ENCODE data around the gene DIS3L2. TPM values are rescaled to one million over a fixed set of nuclear protein-coding genes. Genes with fewer than 3 reads are reported as not detected.

The DIS3L2 gene
- total and polyA plus RNA-seq, 2 donors = 16.3 to 21.6 TPM

- Histone ChIP-seq H3K4me1 (ENCODE audit: control insufficient read depth in 2 of 2, insufficient read depth in 2 of 2, low read length in 2 of 2) (peaks cover 17 to 46% of the 10 kb centered on the region in 2 donors), H3K27me3 (ENCODE audit: control insufficient read depth in 2 of 2, insufficient read depth in 1 of 2, low read length in 1 of 2) (no peaks in the 10 kb centered on the region), H3K36me3 (ENCODE audit: control insufficient read depth in 2 of 2, insufficient read depth in 2 of 2, low read length in 1 of 2) (peaks cover 8% of the 10 kb centered on the region in 2 donors), H3K4me3 (ENCODE audit: low read length in 2 of 2) (no peak overlapping the region), H3K27ac (ENCODE audit: low read depth in 1 of 2, low read length in 1 of 2) (peak overlapping the region; percentile 87 to 92), H3K9me3 (ENCODE audit: control insufficient read depth in 2 of 2, insufficient read depth in 1 of 2, low read length in 1 of 2) (no peaks in the 10 kb centered on the region)
- WGBS = 10% methylated on average over 2 of the region's 2 CpGs
- peak in 6 of 9 donors; percentile 65 to 87 (median 72) for DNase-seq (ENCODE audit: low read depth in 6 of 9, low spot score in 9 of 9)
Observed at GRCh38 chr2:232219496-232219870, 258.0 kb downstream of the DIS3L2 start.

GRCh38 chr2:232219932-232220331, 258.4 kb downstream of the DIS3L2 start:
- peak overlapping the region in 1 of 2 donors; percentile 92 for H3K27ac ChIP-seq (ENCODE audit: low read depth in 1 of 2, low read length in 1 of 2)
- no peaks in the 10 kb centered on the region for H3K27me3 ChIP-seq (ENCODE audit: control insufficient read depth in 2 of 2, insufficient read depth in 1 of 2, low read length in 1 of 2)
- H3K36me3 ChIP-seq (ENCODE audit: control insufficient read depth in 2 of 2, insufficient read depth in 2 of 2, low read length in 1 of 2) = peaks cover 8% of the 10 kb centered on the region in 2 donors
- H3K4me1 ChIP-seq (ENCODE audit: control insufficient read depth in 2 of 2, insufficient read depth in 2 of 2, low read length in 2 of 2) = peaks cover 17 to 46% of the 10 kb centered on the region in 2 donors
- DNase-seq (ENCODE audit: low read depth in 6 of 9, low spot score in 9 of 9) = no peak
- 98% methylated on average over 5 of the region's 5 CpGs for WGBS
- H3K9me3 ChIP-seq (ENCODE audit: control insufficient read depth in 2 of 2, insufficient read depth in 1 of 2, low read length in 1 of 2) = no peaks in the 10 kb centered on the region
- no peak overlapping the region for H3K4me3 ChIP-seq (ENCODE audit: low read length in 2 of 2)

GRCh38 chr2:232225429-232225828, 263.9 kb downstream of the DIS3L2 start:
- Histone ChIP-seq H3K4me1 (ENCODE audit: control insufficient read depth in 2 of 2, insufficient read depth in 2 of 2, low read length in 2 of 2) (peaks cover 4 to 18% of the 10 kb centered on the region in 2 donors), H3K27me3 (ENCODE audit: control insufficient read depth in 2 of 2, insufficient read depth in 1 of 2, low read length in 1 of 2) (no peaks in the 10 kb centered on the region), H3K4me3 (ENCODE audit: low read length in 2 of 2) (no peak overlapping the region), H3K36me3 (ENCODE audit: control insufficient read depth in 2 of 2, insufficient read depth in 2 of 2, low read length in 1 of 2) (peaks cover 8% of the 10 kb centered on the region in 2 donors), H3K27ac (ENCODE audit: low read depth in 1 of 2, low read length in 1 of 2) (no peak overlapping the region), H3K9me3 (ENCODE audit: control insufficient read depth in 2 of 2, insufficient read depth in 1 of 2, low read length in 1 of 2) (no peaks in the 10 kb centered on the region)
- no peak for DNase-seq (ENCODE audit: low read depth in 6 of 9, low spot score in 9 of 9)
- 49% methylated on average over 2 of the region's 2 CpGs for WGBS

- peaks cover 9 to 23% of the 10 kb centered on the region in 2 donors for H3K4me1 ChIP-seq (ENCODE audit: control insufficient read depth in 2 of 2, insufficient read depth in 2 of 2, low read length in 2 of 2)
Observed at GRCh38 chr2:232225895-232226294, 264.4 kb downstream of the DIS3L2 start.

GRCh38 chr2:232228332-232228731, 266.8 kb downstream of the DIS3L2 start:
- Histone ChIP-seq H3K9me3 (ENCODE audit: control insufficient read depth in 2 of 2, insufficient read depth in 1 of 2, low read length in 1 of 2) (no peaks in the 10 kb centered on the region), H3K27me3 (ENCODE audit: control insufficient read depth in 2 of 2, insufficient read depth in 1 of 2, low read length in 1 of 2) (no peaks in the 10 kb centered on the region), H3K27ac (ENCODE audit: low read depth in 1 of 2, low read length in 1 of 2) (peak overlapping the region in 1 of 2 donors; percentile 22), H3K4me3 (ENCODE audit: low read length in 2 of 2) (no peak overlapping the region), H3K36me3 (ENCODE audit: control insufficient read depth in 2 of 2, insufficient read depth in 2 of 2, low read length in 1 of 2) (peaks cover under 1 to 4% of the 10 kb centered on the region in 2 donors), H3K4me1 (ENCODE audit: control insufficient read depth in 2 of 2, insufficient read depth in 2 of 2, low read length in 2 of 2) (peaks cover 32 to 47% of the 10 kb centered on the region in 2 donors)
- no peak for DNase-seq (ENCODE audit: low read depth in 6 of 9, low spot score in 9 of 9)
- whole genome bisulfite sequencing = 97% methylated on average over 4 of the region's 4 CpGs

More at GRCh38 chr2:232225895-232226294, 264.4 kb downstream of the DIS3L2 start:
- DNase-seq (ENCODE audit: low read depth in 6 of 9, low spot score in 9 of 9) = no peak
- Histone ChIP-seq H3K36me3 (ENCODE audit: control insufficient read depth in 2 of 2, insufficient read depth in 2 of 2, low read length in 1 of 2) (peaks cover 8% of the 10 kb centered on the region in 2 donors), H3K4me3 (ENCODE audit: low read length in 2 of 2) (no peak overlapping the region), H3K27ac (ENCODE audit: low read depth in 1 of 2, low read length in 1 of 2) (no peak overlapping the region), H3K9me3 (ENCODE audit: control insufficient read depth in 2 of 2, insufficient read depth in 1 of 2, low read length in 1 of 2) (no peaks in the 10 kb centered on the region), H3K27me3 (ENCODE audit: control insufficient read depth in 2 of 2, insufficient read depth in 1 of 2, low read length in 1 of 2) (no peaks in the 10 kb centered on the region)
- WGBS = 97% methylated on average over 1 of the region's 1 CpG

- peaks cover 0 to 7% of the 10 kb centered on the region in 2 donors for H3K36me3 ChIP-seq (ENCODE audit: control insufficient read depth in 2 of 2, insufficient read depth in 2 of 2, low read length in 1 of 2)
- 94% methylated on average over 7 of the region's 7 CpGs for WGBS
- no peak for DNase-seq (ENCODE audit: low read depth in 6 of 9, low spot score in 9 of 9)
- H3K4me1 ChIP-seq (ENCODE audit: control insufficient read depth in 2 of 2, insufficient read depth in 2 of 2, low read length in 2 of 2) = peaks cover 41 to 56% of the 10 kb centered on the region in 2 donors
- no peaks in the 10 kb centered on the region for H3K27me3 ChIP-seq (ENCODE audit: control insufficient read depth in 2 of 2, insufficient read depth in 1 of 2, low read length in 1 of 2)
- no peaks in the 10 kb centered on the region for H3K9me3 ChIP-seq (ENCODE audit: control insufficient read depth in 2 of 2, insufficient read depth in 1 of 2, low read length in 1 of 2)
- H3K27ac ChIP-seq (ENCODE audit: low read depth in 1 of 2, low read length in 1 of 2) = peak overlapping the region; percentile 5 to 12
- H3K4me3 ChIP-seq (ENCODE audit: low read length in 2 of 2) = no peak overlapping the region
Observed at GRCh38 chr2:232228971-232229894, 267.7 kb downstream of the DIS3L2 start.

GRCh38 chr2:232229911-232230310, 268.4 kb downstream of the DIS3L2 start:
- Histone ChIP-seq H3K27me3 (ENCODE audit: control insufficient read depth in 2 of 2, insufficient read depth in 1 of 2, low read length in 1 of 2) (no peaks in the 10 kb centered on the region), H3K36me3 (ENCODE audit: control insufficient read depth in 2 of 2, insufficient read depth in 2 of 2, low read length in 1 of 2) (peaks cover 0 to 7% of the 10 kb centered on the region in 2 donors), H3K9me3 (ENCODE audit: control insufficient read depth in 2 of 2, insufficient read depth in 1 of 2, low read length in 1 of 2) (no peaks in the 10 kb centered on the region), H3K4me3 (ENCODE audit: low read length in 2 of 2) (no peak overlapping the region), H3K4me1 (ENCODE audit: control insufficient read depth in 2 of 2, insufficient read depth in 2 of 2, low read length in 2 of 2) (peaks cover 48 to 63% of the 10 kb centered on the region in 2 donors), H3K27ac (ENCODE audit: low read depth in 1 of 2, low read length in 1 of 2) (no peak overlapping the region)
- WGBS = 98% methylated on average over 3 of the region's 3 CpGs
- DNase-seq (ENCODE audit: low read depth in 6 of 9, low spot score in 9 of 9) = no peak

- no peaks in the 10 kb centered on the region for H3K9me3 ChIP-seq (ENCODE audit: control insufficient read depth in 2 of 2, insufficient read depth in 1 of 2, low read length in 1 of 2)
- WGBS = over 99% methylated on average over 3 of the region's 3 CpGs
- no peaks in the 10 kb centered on the region for H3K27me3 ChIP-seq (ENCODE audit: control insufficient read depth in 2 of 2, insufficient read depth in 1 of 2, low read length in 1 of 2)
- H3K4me3 ChIP-seq (ENCODE audit: low read length in 2 of 2) = no peak overlapping the region
- DNase-seq (ENCODE audit: low read depth in 6 of 9, low spot score in 9 of 9) = peak in 4 of 9 donors; percentile 48 to 81 (median 65)
- peaks cover 0 to 7% of the 10 kb centered on the region in 2 donors for H3K36me3 ChIP-seq (ENCODE audit: control insufficient read depth in 2 of 2, insufficient read depth in 2 of 2, low read length in 1 of 2)
- H3K27ac ChIP-seq (ENCODE audit: low read depth in 1 of 2, low read length in 1 of 2) = no peak overlapping the region
- H3K4me1 ChIP-seq (ENCODE audit: control insufficient read depth in 2 of 2, insufficient read depth in 2 of 2, low read length in 2 of 2) = peaks cover 49 to 70% of the 10 kb centered on the region in 2 donors
Observed at GRCh38 chr2:232230560-232230959, 269.0 kb downstream of the DIS3L2 start.

GRCh38 chr2:232231554-232231953, 270.0 kb downstream of the DIS3L2 start:
- WGBS = 83% methylated on average over 4 of the region's 4 CpGs
- Histone ChIP-seq H3K27me3 (ENCODE audit: control insufficient read depth in 2 of 2, insufficient read depth in 1 of 2, low read length in 1 of 2) (no peaks in the 10 kb centered on the region), H3K36me3 (ENCODE audit: control insufficient read depth in 2 of 2, insufficient read depth in 2 of 2, low read length in 1 of 2) (peaks cover 0 to 7% of the 10 kb centered on the region in 2 donors), H3K4me3 (ENCODE audit: low read length in 2 of 2) (peak overlapping the region in 1 of 2 donors; percentile 14), H3K4me1 (ENCODE audit: control insufficient read depth in 2 of 2, insufficient read depth in 2 of 2, low read length in 2 of 2) (peaks cover 58 to 80% of the 10 kb centered on the region in 2 donors), H3K27ac (ENCODE audit: low read depth in 1 of 2, low read length in 1 of 2) (peak overlapping the region; percentile 58 to 83), H3K9me3 (ENCODE audit: control insufficient read depth in 2 of 2, insufficient read depth in 1 of 2, low read length in 1 of 2) (no peaks in the 10 kb centered on the region)
- DNase-seq (ENCODE audit: low read depth in 6 of 9, low spot score in 9 of 9) = peak in 2 of 9 donors; percentile 48 to 66
